Measurements from ENCODE around the gene CYB5RL. TPM values are rescaled to one million over a fixed set of nuclear protein-coding genes. Genes with fewer than 3 reads are reported as not detected.

CYB5RL gene
- polyA plus RNA-seq, 1 donor (not counting 4 experiments of a cell fraction or from before 2014, with no cell fraction given): 1.3 TPM

DNA sequence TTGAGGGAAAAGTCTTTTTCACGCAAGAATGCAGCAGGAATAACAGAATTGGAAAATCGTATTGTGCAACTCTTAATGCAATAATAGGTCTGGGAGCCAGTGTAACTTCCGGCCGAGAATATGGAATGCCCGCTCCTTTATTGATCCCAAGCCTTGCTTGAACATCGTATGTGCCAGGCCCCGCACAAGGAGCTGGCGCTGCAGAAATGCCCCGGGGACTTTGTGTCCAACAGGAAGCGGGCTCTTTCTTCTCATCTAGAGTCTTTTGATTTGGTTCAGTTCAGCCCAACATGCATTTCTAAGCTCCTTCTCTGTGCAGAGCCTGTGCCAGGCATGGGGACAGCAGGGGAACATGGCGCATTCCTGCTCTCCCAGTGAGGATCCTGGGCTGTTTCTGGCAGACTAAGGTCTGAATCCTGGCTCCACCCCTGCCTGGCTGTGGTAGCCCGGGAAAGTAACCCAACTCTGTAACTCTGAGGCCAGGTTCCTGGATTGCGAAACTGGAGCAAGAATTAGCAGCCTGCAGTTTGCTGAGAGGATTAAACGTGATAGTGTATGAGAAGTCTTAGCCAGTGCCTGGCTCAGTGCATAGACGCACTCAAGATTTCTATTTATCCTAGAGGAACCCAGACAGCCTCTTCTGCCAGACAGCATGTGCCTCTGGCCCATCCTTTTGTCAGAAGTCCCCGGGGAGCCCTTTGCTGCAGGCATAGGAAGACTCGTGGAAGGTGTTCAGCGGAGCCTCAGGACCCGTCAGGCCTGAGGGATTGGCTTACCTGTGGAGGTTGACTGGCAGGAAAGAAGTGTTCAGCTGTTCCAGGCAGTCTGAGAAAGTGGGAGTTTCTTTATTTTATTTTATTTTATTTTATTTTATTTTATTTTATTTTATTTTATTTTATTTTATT lies 46.0 kb downstream of the CYB5RL start:
- TF ChIP-seq, protein P1, sequence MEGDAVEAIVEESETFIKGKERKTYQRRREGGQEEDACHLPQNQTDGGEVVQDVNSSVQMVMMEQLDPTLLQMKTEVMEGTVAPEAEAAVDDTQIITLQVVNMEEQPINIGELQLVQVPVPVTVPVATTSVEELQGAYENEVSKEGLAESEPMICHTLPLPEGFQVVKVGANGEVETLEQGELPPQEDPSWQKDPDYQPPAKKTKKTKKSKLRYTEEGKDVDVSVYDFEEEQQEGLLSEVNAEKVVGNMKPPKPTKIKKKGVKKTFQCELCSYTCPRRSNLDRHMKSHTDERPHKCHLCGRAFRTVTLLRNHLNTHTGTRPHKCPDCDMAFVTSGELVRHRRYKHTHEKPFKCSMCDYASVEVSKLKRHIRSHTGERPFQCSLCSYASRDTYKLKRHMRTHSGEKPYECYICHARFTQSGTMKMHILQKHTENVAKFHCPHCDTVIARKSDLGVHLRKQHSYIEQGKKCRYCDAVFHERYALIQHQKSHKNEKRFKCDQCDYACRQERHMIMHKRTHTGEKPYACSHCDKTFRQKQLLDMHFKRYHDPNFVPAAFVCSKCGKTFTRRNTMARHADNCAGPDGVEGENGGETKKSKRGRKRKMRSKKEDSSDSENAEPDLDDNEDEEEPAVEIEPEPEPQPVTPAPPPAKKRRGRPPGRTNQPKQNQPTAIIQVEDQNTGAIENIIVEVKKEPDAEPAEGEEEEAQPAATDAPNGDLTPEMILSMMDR (optimal IDR thresholded peaks at IDR 0.05 in 1 of 3, IDR thresholded peaks at IDR 0.05 in 1 of 3, conservative IDR thresholded peaks at IDR 0.05 in 1 of 3; ENCODE audit: extremely low read depth in 1 of 3, insufficient read depth in 2 of 3, low read length in 3 of 3): no peak
- no peak for TF ChIP-seq EZH2 (IDR thresholded peaks at IDR 0.05; ENCODE audit: low read length)
- no peaks in the 10 kb centered on the region for H3K36me3 ChIP-seq (ENCODE audit: control insufficient read depth in 2 of 2, extremely low read depth in 1 of 2, insufficient read depth in 2 of 2, low read length in 2 of 2)
- H4K20me1 ChIP-seq (ENCODE audit: control insufficient read depth, extremely low read depth, insufficient read depth, low read length): no peaks in the 10 kb centered on the region
- DNase-seq (ENCODE audit: low read depth, low spot score) (no peak), FAIRE-seq (peak; percentile 52)
- dilution Hi-C loops (cut with MboI; ENCODE audit: extremely low pct_ligation_motif_present, low sequenced_read_pairs): no loop called here
- no peak overlapping the region for H3K4me3 ChIP-seq (ENCODE audit: control insufficient read depth in 2 of 3, extremely low read depth in 1 of 3, insufficient read depth in 2 of 3, low read depth in 1 of 3, low read length in 3 of 3)
- peak overlapping the region; percentile 25 for H3K4me2 ChIP-seq (ENCODE audit: control insufficient read depth, extremely low read depth, insufficient read depth, low read depth, low read length)
- H2AFZ ChIP-seq (ENCODE audit: control insufficient read depth, low read length): peak overlapping the region; percentile 71
- H3K27ac ChIP-seq (ENCODE audit: control insufficient read depth, insufficient read depth, low read length): no peak overlapping the region
- H3K9ac ChIP-seq (ENCODE audit: control insufficient read depth, extremely low read depth, insufficient read depth, low read length): no peak overlapping the region
- H3K4me1 ChIP-seq (ENCODE audit: control insufficient read depth, extremely low read depth, insufficient read depth, low read length): peaks cover 16% of the 10 kb centered on the region
- no peaks in the 10 kb centered on the region for H3K9me3 ChIP-seq (ENCODE audit: control insufficient read depth, low read depth, low read length)
- H3K9me1 ChIP-seq (ENCODE audit: control insufficient read depth, extremely low read depth, insufficient read depth, low read length): no peaks in the 10 kb centered on the region
- H3K79me2 ChIP-seq (ENCODE audit: control insufficient read depth, insufficient read depth, low read length): no peaks in the 10 kb centered on the region
- no peaks in the 10 kb centered on the region for H3K27me3 ChIP-seq (ENCODE audit: control insufficient read depth, extremely low read depth, insufficient read depth, low read length)

DNA sequence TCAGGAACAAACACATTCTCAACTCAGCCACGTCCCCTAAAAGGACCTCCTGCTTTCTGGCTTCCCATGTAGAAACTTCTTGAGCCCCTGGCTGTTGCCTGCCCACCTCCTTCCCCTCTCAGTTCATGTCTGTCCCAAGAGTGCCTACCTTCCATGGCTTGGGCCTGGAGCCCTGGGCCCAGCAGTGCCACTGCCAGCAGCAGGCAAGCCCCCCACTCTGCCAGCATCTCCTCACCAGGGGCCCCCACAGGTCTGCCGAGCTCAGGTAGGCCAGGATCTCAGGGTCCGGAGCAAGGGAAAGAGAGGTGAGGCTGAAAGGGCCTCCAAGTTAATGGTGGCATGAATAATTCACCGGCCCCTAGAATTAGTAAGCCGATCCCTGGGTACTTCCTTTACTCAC lies 47.1 kb downstream of the CYB5RL start, which contains the start of gene CDCP2:
CDCP2 (minus strand) TSS at position 305 of the 400 bp plus-strand sequence; CDS start at position 227, 78 bp downstream.
- H3K36me3 ChIP-seq (ENCODE audit: control insufficient read depth in 2 of 2, extremely low read depth in 1 of 2, insufficient read depth in 2 of 2, low read length in 2 of 2): no peaks in the 10 kb centered on the region
- H3K9ac ChIP-seq (ENCODE audit: control insufficient read depth, extremely low read depth, insufficient read depth, low read length): no peak within 1 kb of the TSS
- H2AFZ ChIP-seq (ENCODE audit: control insufficient read depth, low read length): peak within 1 kb of the TSS; percentile 71
- no peak within 1 kb of the TSS for H3K4me3 ChIP-seq (ENCODE audit: control insufficient read depth in 2 of 3, extremely low read depth in 1 of 3, insufficient read depth in 2 of 3, low read depth in 1 of 3, low read length in 3 of 3)
- dilution Hi-C loops (cut with MboI; ENCODE audit: extremely low pct_ligation_motif_present, low sequenced_read_pairs): no loop called here
- FAIRE-seq (no peak), DNase-seq (ENCODE audit: low read depth, low spot score) (no peak)
- no peak within 1 kb of the TSS for H3K27ac ChIP-seq (ENCODE audit: control insufficient read depth, insufficient read depth, low read length)
- H3K79me2 ChIP-seq (ENCODE audit: control insufficient read depth, insufficient read depth, low read length): no peaks in the 10 kb centered on the region
- no peaks in the 10 kb centered on the region for H3K9me1 ChIP-seq (ENCODE audit: control insufficient read depth, extremely low read depth, insufficient read depth, low read length)
- no peaks in the 10 kb centered on the region for H4K20me1 ChIP-seq (ENCODE audit: control insufficient read depth, extremely low read depth, insufficient read depth, low read length)
- TF ChIP-seq, protein P1 (optimal IDR thresholded peaks at IDR 0.05 in 1 of 3, IDR thresholded peaks at IDR 0.05 in 1 of 3, conservative IDR thresholded peaks at IDR 0.05 in 1 of 3; ENCODE audit: extremely low read depth in 1 of 3, insufficient read depth in 2 of 3, low read length in 3 of 3): no peak
- TF ChIP-seq EZH2 (IDR thresholded peaks at IDR 0.05; ENCODE audit: low read length): no peak
- H3K4me2 ChIP-seq (ENCODE audit: control insufficient read depth, extremely low read depth, insufficient read depth, low read depth, low read length): peak within 1 kb of the TSS; percentile 25
- H3K27me3 ChIP-seq (ENCODE audit: control insufficient read depth, extremely low read depth, insufficient read depth, low read length): no peaks in the 10 kb centered on the region
- H3K9me3 ChIP-seq (ENCODE audit: control insufficient read depth, low read depth, low read length): no peaks in the 10 kb centered on the region
- H3K4me1 ChIP-seq (ENCODE audit: control insufficient read depth, extremely low read depth, insufficient read depth, low read length): peaks cover 9% of the 10 kb centered on the region
